ENCODE results near the gene CNIH4. TPM values are rescaled to one million over a fixed set of nuclear protein-coding genes. Genes with fewer than 3 reads are reported as not detected.

CNIH4 gene
- total and polyA plus RNA-seq, 4 donors, result 11.9 to 40.2 (median 29.2) TPM

DNA sequence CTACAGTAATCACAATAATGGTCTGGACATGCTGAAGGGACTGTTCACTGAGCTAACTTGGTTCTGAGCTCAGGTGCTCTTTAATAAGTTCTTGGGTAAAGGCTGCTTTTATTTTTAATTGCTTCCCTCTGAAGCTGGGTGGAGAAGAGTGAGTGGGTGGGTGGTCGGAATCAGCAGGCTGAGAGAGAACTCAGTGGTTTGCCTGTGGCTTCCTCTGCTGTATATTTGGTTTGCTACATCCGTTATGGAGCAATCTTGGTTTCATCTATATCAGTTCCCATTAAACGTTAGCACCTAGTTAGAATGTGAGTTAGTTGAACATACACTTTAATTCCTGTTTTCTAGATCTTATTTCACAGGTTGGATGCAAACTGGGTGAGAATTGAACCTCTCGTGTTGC lies 23.3 kb downstream of the CNIH4 start:
- no peak for DNase-seq (ENCODE audit: low spot score)
- Histone ChIP-seq H3K9me3 (ENCODE audit: control insufficient read depth in 4 of 4, low read length in 3 of 4) (no peaks in the 10 kb centered on the region), H3K9ac (ENCODE audit: low read depth in 1 of 2, low read length in 2 of 2) (no peak overlapping the region), H3K27me3 (ENCODE audit: control insufficient read depth in 4 of 4, insufficient read depth in 4 of 4, low read length in 3 of 4) (no peaks in the 10 kb centered on the region), H3K4me1 (ENCODE audit: control insufficient read depth in 4 of 4, insufficient read depth in 4 of 4, low read length in 3 of 4) (no peaks in the 10 kb centered on the region), H3K36me3 (ENCODE audit: control insufficient read depth in 4 of 4, insufficient read depth in 3 of 4, low read depth in 1 of 4, low read length in 3 of 4) (peaks cover 1 to 15% (median 12%) of the 10 kb centered on the region in 4 donors), H3K4me3 (ENCODE audit: low read depth in 1 of 3, low read length in 3 of 3) (no peak overlapping the region), H3K27ac (ENCODE audit: low read depth in 1 of 2, low read length in 2 of 2) (no peak overlapping the region)
- WGBS, result 72% methylated on average over 4 of the region's 4 CpGs
- TF ChIP-seq EGR1 (IDR thresholded peaks at IDR 0.05; ENCODE audit: low read depth in 2 of 2) (no peak), RXRA (IDR thresholded peaks at IDR 0.05) (no peak), HNF4A (conservative IDR thresholded peaks at IDR 0.05) (no peak), SP1 (IDR thresholded peaks at IDR 0.05) (no peak), YY1 (IDR thresholded peaks at IDR 0.05) (no peak)
- TF ChIP-seq, protein P1, sequence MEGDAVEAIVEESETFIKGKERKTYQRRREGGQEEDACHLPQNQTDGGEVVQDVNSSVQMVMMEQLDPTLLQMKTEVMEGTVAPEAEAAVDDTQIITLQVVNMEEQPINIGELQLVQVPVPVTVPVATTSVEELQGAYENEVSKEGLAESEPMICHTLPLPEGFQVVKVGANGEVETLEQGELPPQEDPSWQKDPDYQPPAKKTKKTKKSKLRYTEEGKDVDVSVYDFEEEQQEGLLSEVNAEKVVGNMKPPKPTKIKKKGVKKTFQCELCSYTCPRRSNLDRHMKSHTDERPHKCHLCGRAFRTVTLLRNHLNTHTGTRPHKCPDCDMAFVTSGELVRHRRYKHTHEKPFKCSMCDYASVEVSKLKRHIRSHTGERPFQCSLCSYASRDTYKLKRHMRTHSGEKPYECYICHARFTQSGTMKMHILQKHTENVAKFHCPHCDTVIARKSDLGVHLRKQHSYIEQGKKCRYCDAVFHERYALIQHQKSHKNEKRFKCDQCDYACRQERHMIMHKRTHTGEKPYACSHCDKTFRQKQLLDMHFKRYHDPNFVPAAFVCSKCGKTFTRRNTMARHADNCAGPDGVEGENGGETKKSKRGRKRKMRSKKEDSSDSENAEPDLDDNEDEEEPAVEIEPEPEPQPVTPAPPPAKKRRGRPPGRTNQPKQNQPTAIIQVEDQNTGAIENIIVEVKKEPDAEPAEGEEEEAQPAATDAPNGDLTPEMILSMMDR (IDR thresholded peaks at IDR 0.05; ENCODE audit: low read depth, low read length, missing input control), result no peak
- TF ChIP-seq, protein P2, sequence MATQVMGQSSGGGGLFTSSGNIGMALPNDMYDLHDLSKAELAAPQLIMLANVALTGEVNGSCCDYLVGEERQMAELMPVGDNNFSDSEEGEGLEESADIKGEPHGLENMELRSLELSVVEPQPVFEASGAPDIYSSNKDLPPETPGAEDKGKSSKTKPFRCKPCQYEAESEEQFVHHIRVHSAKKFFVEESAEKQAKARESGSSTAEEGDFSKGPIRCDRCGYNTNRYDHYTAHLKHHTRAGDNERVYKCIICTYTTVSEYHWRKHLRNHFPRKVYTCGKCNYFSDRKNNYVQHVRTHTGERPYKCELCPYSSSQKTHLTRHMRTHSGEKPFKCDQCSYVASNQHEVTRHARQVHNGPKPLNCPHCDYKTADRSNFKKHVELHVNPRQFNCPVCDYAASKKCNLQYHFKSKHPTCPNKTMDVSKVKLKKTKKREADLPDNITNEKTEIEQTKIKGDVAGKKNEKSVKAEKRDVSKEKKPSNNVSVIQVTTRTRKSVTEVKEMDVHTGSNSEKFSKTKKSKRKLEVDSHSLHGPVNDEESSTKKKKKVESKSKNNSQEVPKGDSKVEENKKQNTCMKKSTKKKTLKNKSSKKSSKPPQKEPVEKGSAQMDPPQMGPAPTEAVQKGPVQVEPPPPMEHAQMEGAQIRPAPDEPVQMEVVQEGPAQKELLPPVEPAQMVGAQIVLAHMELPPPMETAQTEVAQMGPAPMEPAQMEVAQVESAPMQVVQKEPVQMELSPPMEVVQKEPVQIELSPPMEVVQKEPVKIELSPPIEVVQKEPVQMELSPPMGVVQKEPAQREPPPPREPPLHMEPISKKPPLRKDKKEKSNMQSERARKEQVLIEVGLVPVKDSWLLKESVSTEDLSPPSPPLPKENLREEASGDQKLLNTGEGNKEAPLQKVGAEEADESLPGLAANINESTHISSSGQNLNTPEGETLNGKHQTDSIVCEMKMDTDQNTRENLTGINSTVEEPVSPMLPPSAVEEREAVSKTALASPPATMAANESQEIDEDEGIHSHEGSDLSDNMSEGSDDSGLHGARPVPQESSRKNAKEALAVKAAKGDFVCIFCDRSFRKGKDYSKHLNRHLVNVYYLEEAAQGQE (IDR thresholded peaks at IDR 0.05), result no peak
- TF ChIP-seq, protein P3, sequence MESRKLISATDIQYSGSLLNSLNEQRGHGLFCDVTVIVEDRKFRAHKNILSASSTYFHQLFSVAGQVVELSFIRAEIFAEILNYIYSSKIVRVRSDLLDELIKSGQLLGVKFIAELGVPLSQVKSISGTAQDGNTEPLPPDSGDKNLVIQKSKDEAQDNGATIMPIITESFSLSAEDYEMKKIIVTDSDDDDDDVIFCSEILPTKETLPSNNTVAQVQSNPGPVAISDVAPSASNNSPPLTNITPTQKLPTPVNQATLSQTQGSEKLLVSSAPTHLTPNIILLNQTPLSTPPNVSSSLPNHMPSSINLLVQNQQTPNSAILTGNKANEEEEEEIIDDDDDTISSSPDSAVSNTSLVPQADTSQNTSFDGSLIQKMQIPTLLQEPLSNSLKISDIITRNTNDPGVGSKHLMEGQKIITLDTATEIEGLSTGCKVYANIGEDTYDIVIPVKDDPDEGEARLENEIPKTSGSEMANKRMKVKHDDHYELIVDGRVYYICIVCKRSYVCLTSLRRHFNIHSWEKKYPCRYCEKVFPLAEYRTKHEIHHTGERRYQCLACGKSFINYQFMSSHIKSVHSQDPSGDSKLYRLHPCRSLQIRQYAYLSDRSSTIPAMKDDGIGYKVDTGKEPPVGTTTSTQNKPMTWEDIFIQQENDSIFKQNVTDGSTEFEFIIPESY (IDR thresholded peaks at IDR 0.05), result no peak

DNA sequence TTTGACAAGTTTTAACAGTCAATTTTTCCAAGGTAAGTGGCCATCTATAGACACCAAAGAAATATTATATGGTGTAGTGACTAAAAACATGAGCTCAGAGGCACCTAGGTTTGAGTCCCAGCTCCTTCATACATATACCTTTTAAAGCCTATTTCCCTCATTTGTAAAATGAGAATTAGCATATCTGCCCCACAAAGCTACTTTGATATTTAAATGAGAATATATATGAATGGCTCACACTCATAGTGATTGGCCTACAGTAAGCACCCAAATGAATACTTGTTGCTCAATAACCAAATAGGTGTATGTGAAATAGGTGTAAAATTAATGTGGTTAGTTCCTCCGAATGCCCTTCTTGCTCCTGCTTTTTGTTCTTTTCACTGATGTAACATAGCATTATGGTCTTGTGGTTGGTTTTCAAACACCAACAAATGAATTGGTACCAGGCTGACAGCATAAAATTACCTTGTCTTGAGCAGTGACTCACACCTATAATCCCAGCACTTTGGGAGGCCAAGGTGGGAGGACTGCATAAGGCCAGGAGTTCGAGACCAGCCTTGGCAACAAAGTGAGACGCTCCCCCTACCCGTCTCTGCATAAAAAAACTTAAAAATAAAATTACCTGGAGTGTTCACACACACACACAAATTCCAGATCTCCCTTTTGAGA lies 25.3 kb downstream of the CNIH4 start:
- Histone ChIP-seq H3K27me3 (ENCODE audit: control insufficient read depth in 4 of 4, insufficient read depth in 4 of 4, low read length in 3 of 4) (no peaks in the 10 kb centered on the region), H3K27ac (ENCODE audit: low read depth in 1 of 2, low read length in 2 of 2) (no peak overlapping the region), H3K9me3 (ENCODE audit: control insufficient read depth in 4 of 4, low read length in 3 of 4) (no peaks in the 10 kb centered on the region), H3K36me3 (ENCODE audit: control insufficient read depth in 4 of 4, insufficient read depth in 3 of 4, low read depth in 1 of 4, low read length in 3 of 4) (peaks cover 1 to 13% (median 5%) of the 10 kb centered on the region in 4 donors), H3K9ac (ENCODE audit: low read depth in 1 of 2, low read length in 2 of 2) (no peak overlapping the region), H3K4me1 (ENCODE audit: control insufficient read depth in 4 of 4, insufficient read depth in 4 of 4, low read length in 3 of 4) (no peaks in the 10 kb centered on the region), H3K4me3 (ENCODE audit: low read depth in 1 of 3, low read length in 3 of 3) (no peak overlapping the region)
- no peak for DNase-seq (ENCODE audit: low spot score)
- WGBS, result 94% methylated on average over 4 of the region's 4 CpGs
- TF ChIP-seq, protein P3 (IDR thresholded peaks at IDR 0.05), result no peak
- TF ChIP-seq SP1 (IDR thresholded peaks at IDR 0.05) (no peak), EGR1 (IDR thresholded peaks at IDR 0.05; ENCODE audit: low read depth in 2 of 2) (no peak), GABPA (IDR thresholded peaks at IDR 0.05 in 1 of 2, conservative IDR thresholded peaks at IDR 0.05 in 1 of 2) (no peak), JUND (IDR thresholded peaks at IDR 0.05) (no peak), NR2F2 (IDR thresholded peaks at IDR 0.05) (no peak), HNF4A (conservative IDR thresholded peaks at IDR 0.05) (no peak), HNF4G (IDR thresholded peaks at IDR 0.05) (no peak)
- TF ChIP-seq, protein P4, sequence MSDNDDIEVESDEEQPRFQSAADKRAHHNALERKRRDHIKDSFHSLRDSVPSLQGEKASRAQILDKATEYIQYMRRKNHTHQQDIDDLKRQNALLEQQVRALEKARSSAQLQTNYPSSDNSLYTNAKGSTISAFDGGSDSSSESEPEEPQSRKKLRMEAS (IDR thresholded peaks at IDR 0.05), result no peak
- TF ChIP-seq, protein P5, sequence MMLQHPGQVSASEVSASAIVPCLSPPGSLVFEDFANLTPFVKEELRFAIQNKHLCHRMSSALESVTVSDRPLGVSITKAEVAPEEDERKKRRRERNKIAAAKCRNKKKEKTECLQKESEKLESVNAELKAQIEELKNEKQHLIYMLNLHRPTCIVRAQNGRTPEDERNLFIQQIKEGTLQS (IDR thresholded peaks at IDR 0.05), result no peak
- TF ChIP-seq, protein P1 (IDR thresholded peaks at IDR 0.05; ENCODE audit: low read depth, low read length, missing input control), result no peak
